WERI-Rb-1 (cell line): ENCODE data around the gene HDAC4.

Experiments
- DNase-seq: peaks from one replicate; pipeline ENCODE4 v3.0.0-alpha.2; 2020
- H3K27ac ChIP-seq: fragments of 250-450 bp; sonication (Bioruptor Pico); 2 replicates; pipeline ENCODE4 v1.5.1; 2020; ENCODE audit warnings: mild to moderate bottlenecking, moderate library complexity
- H3K27me3 ChIP-seq: fragments of 250-450 bp; sonication (Bioruptor Pico); 2 replicates; pipeline ENCODE4 v1.5.1; 2021; ENCODE audit warnings: mild to moderate bottlenecking, low read depth, moderate library complexity; ENCODE audit not compliant: insufficient read depth, severe bottlenecking
- H3K36me3 ChIP-seq: fragments of 250-450 bp; sonication (Bioruptor Pico); 2 replicates; pipeline ENCODE4 v1.5.1; 2020; ENCODE audit warnings: mild to moderate bottlenecking, moderate library complexity
- H3K4me3 ChIP-seq: 2 replicates; pipeline ENCODE4 v1.5.1; 2011; ENCODE audit warnings: low read depth, mild to moderate bottlenecking, control low read depth, low read length
- H3K9me3 ChIP-seq: fragments of 250-450 bp; sonication (Bioruptor Pico); 2 replicates; pipeline ENCODE4 v1.5.1; 2021; ENCODE audit warnings: mild to moderate bottlenecking, moderate library complexity; ENCODE audit not compliant: severe bottlenecking
- TF ChIP-seq, protein P1 (sequence below): IDR thresholded peaks from 2 replicates; pipeline ENCODE4 v1.5.1; 2011; ENCODE audit warnings: low read depth, mild to moderate bottlenecking, control low read depth, inconsistent platforms, low read length

HDAC4 gene

DNA sequence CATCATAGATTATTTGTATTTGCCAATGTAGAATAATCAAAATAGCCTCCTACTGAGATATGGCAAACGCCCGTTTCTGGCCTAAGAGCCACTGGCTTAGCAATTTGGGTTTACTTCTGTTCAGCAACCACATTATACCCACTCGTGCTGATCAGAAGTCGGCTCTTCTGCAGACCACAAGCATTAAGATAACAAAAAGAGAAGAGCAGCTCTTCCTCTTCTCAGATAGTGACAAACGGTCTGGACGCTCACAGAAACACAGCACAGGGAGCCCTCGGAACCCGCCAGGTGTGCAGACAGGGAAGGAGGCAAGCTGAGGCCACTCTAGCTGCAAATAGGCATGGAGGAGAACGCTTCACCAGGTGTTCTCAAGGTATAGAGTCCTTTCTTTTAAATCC, 164.0 kb downstream of the HDAC4 start:
- Histone ChIP-seq H3K4me3 (no peak overlapping the region), H3K9me3 (no peaks in the 10 kb centered on the region), H3K27me3 (no peaks in the 10 kb centered on the region), H3K27ac (no peak overlapping the region), H3K36me3 (no peaks in the 10 kb centered on the region)
- TF ChIP-seq, protein P1, sequence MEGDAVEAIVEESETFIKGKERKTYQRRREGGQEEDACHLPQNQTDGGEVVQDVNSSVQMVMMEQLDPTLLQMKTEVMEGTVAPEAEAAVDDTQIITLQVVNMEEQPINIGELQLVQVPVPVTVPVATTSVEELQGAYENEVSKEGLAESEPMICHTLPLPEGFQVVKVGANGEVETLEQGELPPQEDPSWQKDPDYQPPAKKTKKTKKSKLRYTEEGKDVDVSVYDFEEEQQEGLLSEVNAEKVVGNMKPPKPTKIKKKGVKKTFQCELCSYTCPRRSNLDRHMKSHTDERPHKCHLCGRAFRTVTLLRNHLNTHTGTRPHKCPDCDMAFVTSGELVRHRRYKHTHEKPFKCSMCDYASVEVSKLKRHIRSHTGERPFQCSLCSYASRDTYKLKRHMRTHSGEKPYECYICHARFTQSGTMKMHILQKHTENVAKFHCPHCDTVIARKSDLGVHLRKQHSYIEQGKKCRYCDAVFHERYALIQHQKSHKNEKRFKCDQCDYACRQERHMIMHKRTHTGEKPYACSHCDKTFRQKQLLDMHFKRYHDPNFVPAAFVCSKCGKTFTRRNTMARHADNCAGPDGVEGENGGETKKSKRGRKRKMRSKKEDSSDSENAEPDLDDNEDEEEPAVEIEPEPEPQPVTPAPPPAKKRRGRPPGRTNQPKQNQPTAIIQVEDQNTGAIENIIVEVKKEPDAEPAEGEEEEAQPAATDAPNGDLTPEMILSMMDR, result no peak
- no peak for DNase-seq

DNA sequence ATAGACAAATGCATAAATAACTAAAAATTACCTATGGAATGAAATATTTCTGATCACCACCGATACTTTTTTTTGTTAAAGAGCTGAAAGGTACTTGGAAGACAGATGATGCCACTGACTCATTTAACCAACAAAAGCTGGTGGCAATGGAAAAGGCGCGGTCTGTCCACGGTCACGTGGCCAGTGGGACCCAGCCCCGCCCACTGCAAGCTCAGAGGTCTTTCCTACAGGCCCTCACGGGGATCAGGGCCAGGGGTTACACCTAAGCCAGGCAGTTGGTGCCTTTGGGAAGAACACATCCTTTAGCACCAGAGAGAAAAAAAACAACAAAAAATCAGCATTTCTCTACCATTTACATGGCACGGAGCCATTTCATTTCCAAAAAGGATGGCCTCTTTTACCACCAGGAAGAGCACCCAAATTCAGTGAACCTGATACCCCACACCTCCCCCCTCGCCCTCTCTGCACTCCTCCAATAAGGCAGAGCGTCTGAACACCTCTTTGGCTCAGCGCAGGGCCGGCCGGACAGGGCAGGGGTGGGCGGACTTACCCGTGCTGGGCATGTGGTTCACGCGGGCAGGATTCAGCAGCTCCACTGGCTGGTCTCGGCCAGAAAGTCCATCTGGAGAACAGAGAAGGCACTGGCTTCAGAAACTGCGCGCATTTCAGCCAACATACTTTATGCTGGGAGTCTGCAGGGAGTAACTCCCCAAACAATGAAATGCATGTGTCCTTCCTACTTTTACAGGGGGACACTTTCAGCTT, 164.6 kb downstream of the HDAC4 start:
- H3K27me3 ChIP-seq, result no peaks in the 10 kb centered on the region
- no peak overlapping the region for H3K27ac ChIP-seq
- H3K4me3 ChIP-seq, result no peak overlapping the region
- H3K9me3 ChIP-seq, result no peaks in the 10 kb centered on the region
- TF ChIP-seq, protein P1, result no peak
- no peak for DNase-seq
- no peaks in the 10 kb centered on the region for H3K36me3 ChIP-seq

DNA sequence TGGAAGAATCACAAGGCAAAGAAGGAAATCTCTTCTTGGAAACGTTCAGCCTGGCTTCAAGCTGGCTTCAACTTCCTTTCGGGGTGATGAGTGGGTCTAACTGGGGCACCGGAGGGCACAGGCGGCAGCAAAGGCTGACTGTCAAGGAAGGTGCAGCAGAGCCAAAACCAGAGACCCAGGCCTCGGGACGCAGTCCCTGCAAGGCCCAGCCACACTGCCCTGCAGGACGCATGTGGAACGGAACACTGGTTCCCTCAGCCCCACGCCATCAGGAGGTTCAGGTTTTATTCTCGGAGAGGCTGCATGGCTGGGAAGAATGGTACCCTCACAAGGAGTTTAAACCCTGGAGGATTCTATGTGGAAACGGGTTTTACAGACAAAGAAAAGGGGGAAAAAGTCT, 165.5 kb downstream of the HDAC4 start:
- TF ChIP-seq, protein P1, result no peak
- H3K9me3 ChIP-seq, result no peaks in the 10 kb centered on the region
- no peak overlapping the region for H3K27ac ChIP-seq
- H3K36me3 ChIP-seq, result no peaks in the 10 kb centered on the region
- no peaks in the 10 kb centered on the region for H3K27me3 ChIP-seq
- no peak overlapping the region for H3K4me3 ChIP-seq
- no peak for DNase-seq

DNA sequence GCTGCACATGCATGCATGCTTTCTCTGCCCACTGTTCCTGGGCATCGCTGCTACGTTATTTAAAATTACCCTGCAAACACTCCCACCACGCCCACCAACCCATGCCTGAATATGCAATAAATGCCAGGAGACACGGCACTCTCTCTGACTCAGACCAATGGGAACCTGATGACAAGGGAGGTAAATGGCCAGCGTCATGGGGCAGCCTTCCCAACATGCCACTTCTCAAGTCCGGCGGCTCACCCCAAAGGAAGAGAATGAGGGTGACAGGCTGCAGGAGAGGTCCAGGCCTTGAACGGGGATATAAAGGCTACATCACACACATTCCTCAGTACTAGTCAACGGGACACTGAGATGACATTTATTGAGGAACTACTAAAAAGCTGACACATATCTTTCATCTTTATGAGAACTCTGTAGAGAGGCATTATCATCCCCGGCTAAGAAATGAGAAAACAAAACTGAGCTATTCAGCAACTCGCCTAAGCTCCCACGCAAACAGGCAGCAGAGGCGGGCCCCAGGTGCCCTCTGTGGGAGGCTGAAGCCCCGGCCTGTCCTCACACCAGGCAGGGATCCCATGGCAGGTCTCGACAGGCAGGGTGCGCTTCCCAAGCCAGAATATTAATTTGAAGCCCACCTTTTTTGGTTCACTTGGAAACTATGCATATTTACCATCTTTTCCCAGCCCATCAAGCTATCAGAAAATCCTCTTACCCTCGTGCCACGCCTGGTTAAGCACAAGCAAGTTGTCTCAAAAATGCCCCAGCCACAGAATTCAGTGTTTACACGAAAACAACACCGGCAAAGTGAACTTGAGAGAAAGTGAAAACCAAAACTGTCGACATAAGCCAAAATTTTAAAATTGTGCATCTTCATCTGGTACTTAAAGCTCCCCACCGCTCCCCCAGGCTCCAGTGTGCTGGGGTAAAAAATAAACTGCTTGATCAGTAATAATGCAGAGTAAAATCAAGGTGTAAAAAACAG, 166.3 kb downstream of the HDAC4 start:
- Histone ChIP-seq H3K27me3 (no peaks in the 10 kb centered on the region), H3K9me3 (no peaks in the 10 kb centered on the region), H3K27ac (no peak overlapping the region), H3K4me3 (no peak overlapping the region), H3K36me3 (no peaks in the 10 kb centered on the region)
- no peak for DNase-seq
- TF ChIP-seq, protein P1, result no peak

DNA sequence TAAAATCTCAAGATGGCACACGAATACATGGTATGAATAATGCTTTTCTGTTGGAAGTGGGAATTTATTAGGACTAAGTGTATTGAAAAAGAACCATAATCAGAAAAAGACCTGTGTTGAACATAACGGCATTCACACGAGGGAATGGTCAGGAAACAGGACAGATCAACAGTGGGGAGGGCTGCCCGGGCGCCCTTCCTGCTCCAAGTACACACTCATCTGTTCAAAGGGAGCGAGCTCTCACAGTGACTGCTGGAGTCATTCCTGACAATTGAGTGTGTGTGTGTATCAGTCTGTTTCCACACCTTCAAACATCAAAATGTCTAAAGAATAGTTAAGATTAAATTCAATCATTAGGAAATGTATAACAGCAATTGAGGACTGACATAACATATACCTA, 167.2 kb downstream of the HDAC4 start:
- TF ChIP-seq, protein P1, result no peak
- no peaks in the 10 kb centered on the region for H3K9me3 ChIP-seq
- H3K27me3 ChIP-seq, result no peaks in the 10 kb centered on the region
- no peak overlapping the region for H3K4me3 ChIP-seq
- no peak for DNase-seq
- no peaks in the 10 kb centered on the region for H3K36me3 ChIP-seq
- no peak overlapping the region for H3K27ac ChIP-seq
